ENCODE results near the gene CYP27C1. TPM values are rescaled to one million over a fixed set of nuclear protein-coding genes. Genes with fewer than 3 reads are reported as not detected.

CYP27C1 gene
- total RNA-seq, 2 experiments from 2014 or later = not detected

- Mint-ChIP-seq H3K4me3 (no peak overlapping the region), H3K4me1 (peaks cover 5% of the 10 kb centered on the region), H3K27me3 (no peaks in the 10 kb centered on the region), H3K36me3 (no peaks in the 10 kb centered on the region), H3K27ac (no peak overlapping the region), H3K9me3 (no peaks in the 10 kb centered on the region)
- POLR2A ChIA-PET = interaction anchor here (0.7 kb wide), 1 partner anchor 78 kb away, joined by 3 read pairs; no protein-coding TSS in a partner anchor
- DNase-seq = no peak
- no peak for ATAC-seq (ENCODE audit: low read depth)
Measured at GRCh38 chr2:127193967-127194280, 26.2 kb downstream of the CYP27C1 start.

DNA sequence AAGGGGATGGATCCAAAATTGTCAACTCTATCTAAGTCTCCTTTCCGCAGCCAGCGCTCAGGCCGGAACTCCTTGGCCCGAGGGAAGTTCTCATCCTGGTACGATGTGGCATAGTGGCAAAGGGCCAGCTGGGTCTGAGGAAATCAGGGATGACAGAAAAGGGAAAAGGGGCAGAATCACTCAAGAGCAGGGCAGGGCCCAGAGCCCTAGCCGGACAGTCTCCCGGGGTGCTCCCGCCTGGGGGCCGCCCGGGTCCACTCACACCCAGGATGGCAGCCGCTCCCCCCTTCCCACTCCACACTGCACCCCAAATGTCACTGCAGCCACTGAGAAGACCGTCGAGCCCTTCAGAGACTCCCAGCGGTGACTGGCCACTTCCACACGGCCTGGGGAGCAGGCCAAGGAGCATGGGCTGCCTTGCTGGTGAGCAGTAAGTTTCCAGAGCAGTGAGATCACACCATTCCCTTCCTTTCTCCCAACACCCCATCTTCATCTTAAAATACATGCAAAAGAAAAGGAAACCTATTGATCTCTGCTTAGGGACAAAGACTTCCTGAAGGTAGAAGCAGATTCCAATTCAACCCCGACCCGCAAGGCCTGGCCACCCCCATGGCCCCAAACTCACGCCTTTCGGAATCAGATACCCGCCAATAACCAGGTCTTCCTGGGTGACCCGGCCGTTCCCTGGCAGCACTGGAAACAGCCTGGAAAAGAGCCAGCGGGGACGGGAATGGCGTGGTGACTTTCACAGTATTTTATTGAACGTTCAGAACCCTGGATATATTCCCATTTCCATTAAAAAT lies 26.7 kb downstream of the CYP27C1 start:
- POLR2A ChIA-PET = no interaction called here
- Mint-ChIP-seq H3K27me3 (no peaks in the 10 kb centered on the region), H3K4me3 (no peak overlapping the region), H3K9me3 (no peaks in the 10 kb centered on the region), H3K36me3 (no peaks in the 10 kb centered on the region), H3K4me1 (peaks cover 5% of the 10 kb centered on the region), H3K27ac (no peak overlapping the region)
- DNase-seq = no peak
- no peak for ATAC-seq (ENCODE audit: low read depth)

DNA sequence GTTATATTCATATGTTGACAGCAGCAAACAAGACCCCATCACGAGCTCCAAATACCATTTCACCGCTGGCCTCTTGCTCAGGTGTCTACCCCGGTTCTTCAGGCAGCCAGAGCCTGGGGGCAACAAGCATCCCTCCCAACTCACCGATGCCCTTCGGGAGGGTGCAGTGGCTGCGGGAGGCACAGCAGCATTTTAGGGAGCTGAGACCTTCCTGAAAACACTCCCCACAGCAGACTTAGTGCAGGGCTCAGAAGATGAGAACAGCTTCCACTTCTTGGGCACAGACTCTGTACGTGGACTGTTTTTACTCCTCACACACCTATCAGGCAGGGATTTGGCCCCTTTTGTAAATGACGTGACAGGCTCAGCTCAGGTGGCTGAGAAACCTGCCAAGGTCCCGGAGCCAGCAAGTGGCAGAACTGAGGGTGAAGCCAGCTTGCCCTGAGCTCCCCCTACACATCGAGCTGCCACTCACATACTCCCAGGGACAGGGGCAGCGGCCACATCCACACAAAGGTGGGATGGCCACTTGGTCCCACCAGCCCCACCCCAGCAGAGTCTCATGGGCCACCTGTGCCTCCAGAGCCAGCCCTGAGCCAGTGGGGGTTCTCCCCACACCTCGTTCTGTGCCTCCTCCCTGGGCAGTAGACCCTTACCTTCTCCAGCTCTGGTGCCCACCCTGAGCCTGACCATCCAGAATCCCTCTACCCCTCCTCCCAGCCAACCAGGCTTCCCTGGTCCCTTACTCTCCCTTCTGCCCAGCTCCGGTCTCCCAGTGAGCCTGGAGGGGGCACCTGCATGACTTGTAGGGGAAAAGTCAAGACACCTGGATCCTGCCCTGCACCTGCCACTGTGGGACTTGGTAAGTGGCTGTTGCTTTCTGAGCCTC lies 28.5 kb downstream of the CYP27C1 start:
- POLR2A ChIA-PET = no interaction called here

DNA sequence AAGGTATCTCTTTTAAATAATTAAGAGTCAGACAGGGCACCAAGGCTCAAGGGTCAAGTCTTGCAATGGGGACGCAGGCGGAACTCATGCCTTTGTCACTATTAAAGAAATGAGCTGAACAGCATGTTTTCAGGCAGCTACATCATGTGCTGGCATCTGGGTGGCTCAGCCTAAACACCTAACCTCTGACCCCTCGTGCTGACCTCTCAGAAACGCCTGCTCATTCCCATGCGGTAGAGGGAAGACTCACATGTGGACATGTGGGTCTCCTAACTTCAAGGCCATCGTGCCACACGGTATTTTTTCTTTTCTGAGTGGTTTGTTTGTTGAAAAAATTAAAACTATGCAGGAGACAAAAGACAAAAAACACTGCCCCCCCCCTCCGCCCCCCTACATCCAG lies 31.3 kb downstream of the CYP27C1 start:
- no peak overlapping the region for H3K27ac Mint-ChIP-seq
- H3K27me3 Mint-ChIP-seq = peaks cover 27% of the 10 kb centered on the region
- POLR2A ChIA-PET = no interaction called here
- H3K4me3 Mint-ChIP-seq = no peak overlapping the region
- no peaks in the 10 kb centered on the region for H3K36me3 Mint-ChIP-seq
- ATAC-seq (ENCODE audit: low read depth) = no peak
- no peaks in the 10 kb centered on the region for H3K9me3 Mint-ChIP-seq
- peaks cover 3% of the 10 kb centered on the region for H3K4me1 Mint-ChIP-seq
- no peak for DNase-seq

More for the DNA sequence above, 28.5 kb downstream of the CYP27C1 start:
- H3K9me3 Mint-ChIP-seq = no peaks in the 10 kb centered on the region
- peaks cover 12% of the 10 kb centered on the region for H3K27me3 Mint-ChIP-seq
- DNase-seq (no peak), ATAC-seq (ENCODE audit: low read depth) (no peak)
- no peak overlapping the region for H3K27ac Mint-ChIP-seq
- H3K36me3 Mint-ChIP-seq = no peaks in the 10 kb centered on the region
- no peaks in the 10 kb centered on the region for H3K4me1 Mint-ChIP-seq
- H3K4me3 Mint-ChIP-seq = no peak overlapping the region

GRCh38 chr2:127187831-127188230 lies 32.3 kb downstream of the CYP27C1 start:
- Mint-ChIP-seq H3K4me1 (peaks cover 3% of the 10 kb centered on the region), H3K9me3 (no peaks in the 10 kb centered on the region), H3K36me3 (no peaks in the 10 kb centered on the region), H3K27me3 (peaks cover 31% of the 10 kb centered on the region), H3K4me3 (no peak overlapping the region), H3K27ac (no peak overlapping the region)
- DNase-seq (no peak), ATAC-seq (ENCODE audit: low read depth) (no peak)
- POLR2A ChIA-PET = no interaction called here

GRCh38 chr2:127187081-127187775 lies 32.9 kb downstream of the CYP27C1 start:
- no peak for DNase-seq
- Mint-ChIP-seq H3K4me1 (peaks cover 3% of the 10 kb centered on the region), H3K4me3 (no peak overlapping the region), H3K27ac (no peak overlapping the region), H3K27me3 (peaks cover 31% of the 10 kb centered on the region), H3K36me3 (no peaks in the 10 kb centered on the region), H3K9me3 (no peaks in the 10 kb centered on the region)
- POLR2A ChIA-PET = no interaction called here
- no peak for ATAC-seq (ENCODE audit: low read depth)

- Mint-ChIP-seq H3K9me3 (peaks cover under 1% of the 10 kb centered on the region), H3K4me3 (no peak overlapping the region), H3K4me1 (peaks cover 3% of the 10 kb centered on the region), H3K27me3 (peaks cover 32% of the 10 kb centered on the region), H3K36me3 (no peaks in the 10 kb centered on the region), H3K27ac (no peak overlapping the region)
- POLR2A ChIA-PET = no interaction called here
- ATAC-seq (ENCODE audit: low read depth) (no peak), DNase-seq (no peak)
Measured at GRCh38 chr2:127185705-127186104, 34.4 kb downstream of the CYP27C1 start.

GRCh38 chr2:127185093-127185492 lies 35.0 kb downstream of the CYP27C1 start:
- Mint-ChIP-seq H3K27ac (no peak overlapping the region), H3K9me3 (peaks cover 3% of the 10 kb centered on the region), H3K27me3 (peaks cover 38% of the 10 kb centered on the region), H3K36me3 (no peaks in the 10 kb centered on the region), H3K4me1 (peaks cover 3% of the 10 kb centered on the region), H3K4me3 (no peak overlapping the region)
- ATAC-seq (ENCODE audit: low read depth) (no peak), DNase-seq (no peak)
- POLR2A ChIA-PET = no interaction called here

GRCh38 chr2:127183771-127184170 lies 36.3 kb downstream of the CYP27C1 start:
- Mint-ChIP-seq H3K9me3 (peaks cover 3% of the 10 kb centered on the region), H3K27ac (no peak overlapping the region), H3K27me3 (peaks cover 38% of the 10 kb centered on the region), H3K4me1 (peaks cover 3% of the 10 kb centered on the region), H3K36me3 (no peaks in the 10 kb centered on the region), H3K4me3 (no peak overlapping the region)
- ATAC-seq (ENCODE audit: low read depth) (no peak), DNase-seq (no peak)
- POLR2A ChIA-PET = no interaction called here

GRCh38 chr2:127182626-127183458 lies 37.3 kb downstream of the CYP27C1 start:
- peaks cover 3% of the 10 kb centered on the region for H3K9me3 Mint-ChIP-seq
- ATAC-seq (ENCODE audit: low read depth) (no peak), DNase-seq (no peak)
- H3K36me3 Mint-ChIP-seq = no peaks in the 10 kb centered on the region
- H3K4me3 Mint-ChIP-seq = no peak overlapping the region
- no peak overlapping the region for H3K27ac Mint-ChIP-seq
- POLR2A ChIA-PET = no interaction called here
- H3K4me1 Mint-ChIP-seq = peaks cover 3% of the 10 kb centered on the region
- H3K27me3 Mint-ChIP-seq = peaks cover 35% of the 10 kb centered on the region

DNA sequence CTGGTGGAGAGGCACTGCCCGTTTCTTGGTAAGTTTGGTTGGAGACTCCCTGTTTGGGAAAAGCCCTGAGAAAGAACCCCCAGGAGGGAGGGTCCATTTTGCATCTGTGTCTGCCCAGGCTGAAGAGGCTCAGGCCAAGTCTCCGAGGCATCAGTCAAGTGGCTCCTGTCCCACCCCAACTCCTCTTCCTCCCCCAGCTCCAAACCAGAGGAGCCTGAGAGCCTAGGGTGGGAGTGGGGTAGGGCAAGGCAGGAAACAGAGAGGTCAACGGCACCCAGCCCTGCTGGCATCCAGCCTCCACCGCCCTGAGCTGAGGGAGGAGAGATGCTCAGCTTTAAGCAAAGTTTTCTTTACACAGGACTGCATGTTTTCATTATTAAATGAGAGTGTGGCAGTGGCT lies 38.2 kb downstream of the CYP27C1 start:
- Mint-ChIP-seq H3K9me3 (peaks cover 3% of the 10 kb centered on the region), H3K36me3 (no peaks in the 10 kb centered on the region), H3K27me3 (peaks cover 29% of the 10 kb centered on the region), H3K4me3 (no peak overlapping the region), H3K27ac (no peak overlapping the region), H3K4me1 (peaks cover 3% of the 10 kb centered on the region)
- ATAC-seq (ENCODE audit: low read depth) (no peak), DNase-seq (no peak)
- POLR2A ChIA-PET = no interaction called here

DNA sequence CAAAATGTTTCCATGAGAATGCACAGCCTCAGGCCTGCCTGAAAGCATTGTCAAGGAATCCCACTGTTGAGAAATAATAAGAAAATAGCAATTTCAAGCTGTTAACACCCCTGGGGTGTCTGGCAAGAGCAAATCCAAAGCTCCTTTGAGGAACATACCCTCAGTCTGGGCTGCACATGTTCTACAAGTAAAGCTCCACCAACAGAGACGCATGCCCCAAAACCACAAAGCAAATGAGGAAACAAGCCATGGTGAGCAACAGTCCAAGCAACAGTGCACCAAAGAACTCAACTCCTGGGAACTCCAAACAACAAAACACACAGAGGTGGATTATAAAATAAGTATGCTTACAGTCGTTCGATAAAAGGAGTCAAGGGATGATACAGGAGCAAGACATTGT lies 40.3 kb downstream of the CYP27C1 start:
- no peak overlapping the region for H3K27ac Mint-ChIP-seq
- DNase-seq (no peak), ATAC-seq (ENCODE audit: low read depth) (no peak)
- H3K4me3 Mint-ChIP-seq = no peak overlapping the region
- peaks cover 3% of the 10 kb centered on the region for H3K9me3 Mint-ChIP-seq
- no peaks in the 10 kb centered on the region for H3K36me3 Mint-ChIP-seq
- POLR2A ChIA-PET = no interaction called here
- H3K4me1 Mint-ChIP-seq = no peaks in the 10 kb centered on the region
- H3K27me3 Mint-ChIP-seq = peaks cover 16% of the 10 kb centered on the region

All from activated naive CD8-positive, alpha-beta T cell treated with anti-CD3 and anti-CD28 coated beads, Interleukin-2, amount 10 ng/mL, durations not matched to agents 7 days and 5 days (primary cell).